ENCODE data around the gene ZP1.

Gene ZP1

GRCh38 chr11:60924110-60924905, 57.0 kb downstream of the ZP1 start, which contains the start of gene TMEM132A:
TMEM132A (plus strand) TSS chr11:60924460; CDS start chr11:60924634, 174 bp downstream.
- DNase-seq (ENCODE audit: low spot score in 2 of 2) (no peak), ATAC-seq (replicated peaks; ENCODE audit: extremely low read depth, poor library complexity, severe bottlenecking) (no peak)
- Mint-ChIP-seq H3K4me3 (peak within 1 kb of the TSS; percentile 70), H3K36me3 (ENCODE audit: insufficient read depth) (peaks cover 19% of the 10 kb centered on the region), H3K27me3 (peaks cover 35% of the 10 kb centered on the region), H3K27ac (ENCODE audit: low read depth) (no peak within 1 kb of the TSS), H3K4me1 (peaks cover 17% of the 10 kb centered on the region), H3K9me3 (no peaks in the 10 kb centered on the region)
